ENCODE results near the gene IL21R.

- TF ChIP-seq CTCF (IDR thresholded peaks at IDR 0.05) (no peak), POLR2A (IDR thresholded peaks at IDR 0.05) (no peak)
Measured at GRCh38 chr16:27491894-27492587, 90.1 kb downstream of the IL21R start.
